ENCODE results near the gene GABBR2. TPM values are rescaled to one million over a fixed set of nuclear protein-coding genes. Genes with fewer than 3 reads are reported as not detected.

Gene GABBR2
- total and polyA plus RNA-seq, 2 experiments from 2014 or later, result 0.89 to 1.3 TPM

- no peaks in the 10 kb centered on the region for H3K27me3 ChIP-seq (ENCODE audit: insufficient read depth)
- Mint-ChIP-seq H3K36me3 (ENCODE audit: low read depth) (no peaks in the 10 kb centered on the region), H3K27me3 (ENCODE audit: insufficient read depth, low read depth, poor library complexity) (peaks cover 3% of the 10 kb centered on the region), H3K4me1 (peaks cover 3% of the 10 kb centered on the region; the same call in 1 of the 3 replicates), H3K9me3 (no peaks in the 10 kb centered on the region; the same call in 1 of the 3 replicates), H3K4me3 (no peak overlapping the region; the same call in 2 of the 3 replicates), H3K27ac (no peak overlapping the region)
- H4K20me1 ChIP-seq (replicated peaks; ENCODE audit: insufficient read depth), result no peaks in the 10 kb centered on the region
- no peak overlapping the region for H3K27ac ChIP-seq (ENCODE audit: low read depth)
- no peaks in the 10 kb centered on the region for H3K4me1 ChIP-seq (ENCODE audit: insufficient read depth)
- H3K4me3 ChIP-seq, result no peak overlapping the region
- no peak for ATAC-seq
- no peak for DNase-seq (ENCODE audit: low spot score)
- no peaks in the 10 kb centered on the region for H3K79me2 ChIP-seq (replicated peaks; ENCODE audit: insufficient read depth)
- H3K4me2 ChIP-seq, result no peak overlapping the region
- TF ChIP-seq ZNF462 (CRISPR knock-in tag; IDR thresholded peaks at IDR 0.05), result no peak
- no peak for TF ChIP-seq POLR2AphosphoS5 (IDR thresholded peaks at IDR 0.05; ENCODE audit: low read depth)
- TF ChIP-seq CREB1 (CRISPR knock-in tag; IDR thresholded peaks at IDR 0.05; ENCODE audit: low read depth), result no peak
- no peak for TF ChIP-seq ETS1 (IDR thresholded peaks at IDR 0.05)
- TF ChIP-seq REST (IDR thresholded peaks at IDR 0.05; ENCODE audit: unreplicated experiment), result no peak
- TF ChIP-seq CTCF (conservative IDR thresholded peaks at IDR 0.05; ENCODE audit: low read depth in 2 of 2), result no peak
- TF ChIP-seq JUNB (IDR thresholded peaks at IDR 0.05; ENCODE audit: unreplicated experiment), result no peak
- TF ChIP-seq EZH2 (IDR thresholded peaks at IDR 0.05; ENCODE audit: low read depth, unreplicated experiment), result no peak
- no peak for TF ChIP-seq ZNF114 (CRISPR knock-in tag; IDR thresholded peaks at IDR 0.05)
- TF ChIP-seq EZH2phosphoT487 (IDR thresholded peaks at IDR 0.05; ENCODE audit: unreplicated experiment), result no peak
- TF ChIP-seq NANOG (IDR thresholded peaks at IDR 0.05; ENCODE audit: borderline replicate concordance), result no peak
- TF ChIP-seq ZNF331 (CRISPR knock-in tag; IDR thresholded peaks at IDR 0.05; ENCODE audit: low read depth), result no peak
- no peak overlapping the region for H2AFZ ChIP-seq
- no peaks in the 10 kb centered on the region for H3F3A ChIP-seq (replicated peaks; ENCODE audit: low read depth)
- no peaks in the 10 kb centered on the region for H3K9me2 ChIP-seq (ENCODE audit: insufficient read depth)
- H3K36me3 ChIP-seq (ENCODE audit: insufficient read depth), result no peaks in the 10 kb centered on the region
These were observed 191.7 kb downstream of the GABBR2 start for GRCh38 chr9:98516897-98517503.

All from GM23338 (cell line).